PFSK-1 (cell line): Measurements from ENCODE around the gene LRCH1.

Experiments used
- FOXP2 ChIP-seq: optimal IDR thresholded peaks from 2 replicates; pipeline ENCODE3; 2011; ENCODE audit warnings: borderline replicate concordance, control low read depth, inconsistent platforms; ENCODE audit not compliant: insufficient read depth; ENCODE audit errors: extremely low read length, extremely low read depth
- POLR2AphosphoS5 ChIP-seq: IDR thresholded peaks from 2 replicates; pipeline ENCODE4 v1.6.1; 2012; ENCODE audit warnings: low read depth, mild to moderate bottlenecking, control low read depth, low read length, moderate library complexity
- REST ChIP-seq, 2 experiments: IDR thresholded peaks; 2 replicates each; pipeline versions ENCODE4 v1.6.1 to v1.8.0; 2011 to 2012; ENCODE audit warnings: low read depth in 2 of 2, low read length in 2 of 2, control low read depth in 1 of 2, inconsistent platforms in 1 of 2, mild to moderate bottlenecking in 1 of 2, moderate library complexity in 1 of 2; ENCODE audit not compliant: insufficient read depth in 1 of 2
- SIN3A ChIP-seq: IDR thresholded peaks from 2 replicates; pipeline ENCODE4 v1.6.1; 2012; ENCODE audit warnings: mild to moderate bottlenecking, low read length, moderate library complexity, borderline replicate concordance; ENCODE audit not compliant: insufficient read depth
- TAF1 ChIP-seq: IDR thresholded peaks from 2 replicates; pipeline ENCODE4 v1.6.1; 2012; ENCODE audit warnings: low read length, control low read depth, borderline replicate concordance; ENCODE audit not compliant: insufficient read depth

DNA sequence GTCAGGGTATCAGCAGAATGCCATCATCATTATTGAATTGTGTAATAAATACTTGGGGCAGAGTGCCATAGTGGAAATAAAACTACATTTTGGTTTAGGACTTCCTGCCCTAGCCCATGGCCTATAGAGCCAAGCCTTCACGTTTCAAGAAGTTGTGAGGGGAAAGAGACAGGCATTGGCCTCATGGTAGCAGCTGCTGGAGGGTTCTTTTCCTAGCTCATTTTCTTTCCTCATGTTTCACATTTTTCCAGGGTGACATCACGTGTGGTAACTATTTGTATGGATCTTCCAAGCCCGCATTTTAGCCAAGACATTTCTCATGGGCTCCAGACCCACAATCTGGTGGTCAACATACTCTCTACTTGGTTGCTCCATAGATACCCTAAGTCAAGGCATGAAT, 80.4 kb downstream of the LRCH1 start:
- no peak for TF ChIP-seq TAF1
- TF ChIP-seq POLR2AphosphoS5 = no peak
- TF ChIP-seq SIN3A = no peak
- TF ChIP-seq REST (IDR thresholded peaks at IDR 0.05; ENCODE audit: insufficient read depth in 1 of 2, low read depth in 2 of 2, low read length in 2 of 2) = no peak
- TF ChIP-seq FOXP2 = no peak
